Activated gamma-delta T cell (primary cell): ENCODE measurements around the gene CCDC24.

Experiments used
- DNase-seq: peaks from one replicate; lab custom pipeline; 2025; lab: John Stamatoyannopoulos, UW

The CCDC24 gene

GRCh38 chr1:44040418-44040817 lies 49.0 kb downstream of the CCDC24 start:
- DNase-seq, result no peak

- no peak for DNase-seq
Observed at GRCh38 chr1:44040846-44041245, 49.4 kb downstream of the CCDC24 start.

GRCh38 chr1:44043176-44044070 lies 52.0 kb downstream of the CCDC24 start:
- no peak for DNase-seq

GRCh38 chr1:44044071-44044801 lies 52.8 kb downstream of the CCDC24 start:
- DNase-seq, result no peak

- no peak for DNase-seq
Observed at GRCh38 chr1:44045064-44045463, 53.7 kb downstream of the CCDC24 start.
